Mammary epithelial cell (primary cell): Measurements from ENCODE around the gene NRG3.

Source experiments
- EZH2 ChIP-seq: IDR thresholded peaks from 2 replicates; pipeline ENCODE4 v1.6.1; 2012; ENCODE audit warnings: low read length, inconsistent platforms, borderline replicate concordance
- TF ChIP-seq, protein P1 (sequence below), 2 donors: IDR thresholded peaks in 1 of 2; conservative IDR thresholded peaks in 1 of 2; 2 replicates each; pipeline ENCODE4 v1.5.1; 2011 to 2012; ENCODE audit warnings: inconsistent platforms in 2 of 2, low read length in 2 of 2, mild to moderate bottlenecking in 2 of 2, control low read depth in 1 of 2, low read depth in 1 of 2; ENCODE audit not compliant: insufficient read depth in 1 of 2; ENCODE audit errors: extremely low read depth in 1 of 2

DNA sequence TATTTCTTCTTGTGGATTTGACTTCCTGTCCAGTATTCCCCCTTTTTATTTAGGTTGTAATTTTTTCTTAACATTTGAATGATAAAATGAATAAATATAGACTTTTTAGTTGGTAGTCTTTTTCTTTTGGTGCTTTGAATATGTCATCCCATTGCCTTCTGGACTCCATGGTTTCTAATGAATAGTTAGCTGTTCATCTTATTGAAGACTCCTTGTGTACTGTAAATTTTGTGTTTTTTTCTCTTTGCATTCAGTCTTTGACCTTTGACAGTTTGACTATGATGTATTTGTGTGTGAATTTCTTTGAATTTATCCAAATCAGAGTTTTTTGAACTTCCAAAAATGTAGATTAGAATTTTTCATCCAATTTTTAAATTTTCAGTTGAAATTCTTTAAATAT lies 554.3 kb downstream of the NRG3 start:
- TF ChIP-seq, protein P1, sequence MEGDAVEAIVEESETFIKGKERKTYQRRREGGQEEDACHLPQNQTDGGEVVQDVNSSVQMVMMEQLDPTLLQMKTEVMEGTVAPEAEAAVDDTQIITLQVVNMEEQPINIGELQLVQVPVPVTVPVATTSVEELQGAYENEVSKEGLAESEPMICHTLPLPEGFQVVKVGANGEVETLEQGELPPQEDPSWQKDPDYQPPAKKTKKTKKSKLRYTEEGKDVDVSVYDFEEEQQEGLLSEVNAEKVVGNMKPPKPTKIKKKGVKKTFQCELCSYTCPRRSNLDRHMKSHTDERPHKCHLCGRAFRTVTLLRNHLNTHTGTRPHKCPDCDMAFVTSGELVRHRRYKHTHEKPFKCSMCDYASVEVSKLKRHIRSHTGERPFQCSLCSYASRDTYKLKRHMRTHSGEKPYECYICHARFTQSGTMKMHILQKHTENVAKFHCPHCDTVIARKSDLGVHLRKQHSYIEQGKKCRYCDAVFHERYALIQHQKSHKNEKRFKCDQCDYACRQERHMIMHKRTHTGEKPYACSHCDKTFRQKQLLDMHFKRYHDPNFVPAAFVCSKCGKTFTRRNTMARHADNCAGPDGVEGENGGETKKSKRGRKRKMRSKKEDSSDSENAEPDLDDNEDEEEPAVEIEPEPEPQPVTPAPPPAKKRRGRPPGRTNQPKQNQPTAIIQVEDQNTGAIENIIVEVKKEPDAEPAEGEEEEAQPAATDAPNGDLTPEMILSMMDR (conservative IDR thresholded peaks at IDR 0.05 in 1 of 2, IDR thresholded peaks at IDR 0.05 in 1 of 2; ENCODE audit: extremely low read depth in 1 of 2, insufficient read depth in 1 of 2, low read depth in 1 of 2, low read length in 2 of 2), result no peak
- TF ChIP-seq EZH2, result no peak
